Activated T-cell treated with anti-CD3 and anti-CD28 coated beads for 1 hour (primary cell): ENCODE data around the gene IL36B.
A peak's percentile ranks its signal among the peaks of the same experiment; 100 is the strongest.

ENCODE experiments used
- DNase-seq: peaks from one replicate; pipeline ENCODE4 v3.0.0-alpha.2; 2020; ENCODE audit warnings: low read depth

IL36B gene

GRCh38 chr2:113009622-113010021, 43.0 kb downstream of the IL36B start:
- DNase-seq: no peak

DNA sequence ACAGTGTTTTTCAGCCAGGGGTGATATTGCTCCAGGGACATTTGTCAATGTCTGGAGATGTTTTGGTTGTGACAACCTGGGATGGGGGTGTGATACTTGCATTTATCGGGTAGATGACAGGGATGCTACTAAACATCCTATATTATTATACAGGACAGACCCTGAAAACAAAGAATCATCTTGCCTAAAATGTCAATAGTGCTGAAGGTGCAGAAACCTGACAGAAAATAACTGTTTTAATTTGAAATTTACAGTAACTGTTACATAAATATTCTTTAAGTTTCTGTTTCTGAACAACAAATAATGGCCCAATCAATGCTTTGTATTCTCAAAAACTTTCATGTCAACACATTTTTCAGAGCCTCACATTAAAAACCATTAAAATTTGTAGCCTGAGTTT, 45.4 kb downstream of the IL36B start:
- DNase-seq: no peak

DNA sequence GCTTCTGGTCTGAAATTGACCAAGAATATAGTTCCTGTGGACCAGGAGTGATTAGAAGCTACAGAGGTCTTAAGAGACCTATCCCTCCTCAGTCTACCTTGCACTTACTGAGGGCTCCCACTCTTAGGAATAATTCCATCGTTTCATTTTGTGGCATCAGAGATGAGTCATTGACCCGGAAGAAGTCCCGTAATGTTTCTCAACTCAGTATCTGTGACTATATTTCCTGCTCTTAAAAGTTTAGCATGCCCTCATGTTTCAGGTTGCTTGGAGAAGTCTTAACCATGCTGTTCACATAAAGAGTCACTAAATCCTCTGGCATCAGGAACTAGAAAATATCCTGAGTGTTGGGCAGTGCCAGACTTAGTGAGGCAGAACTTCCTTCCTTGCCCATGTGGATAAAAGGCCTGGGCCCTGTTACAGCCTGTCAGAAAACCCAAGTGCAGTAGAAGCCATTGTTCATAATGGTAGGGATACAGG, 47.6 kb downstream of the IL36B start, which contains the start of gene IL36A:
TSS of gene IL36A (plus strand) at position 430 of the 480 bp plus-strand sequence. CDS start 413 bp downstream, outside the sequence.
- DNase-seq: no peak

- no peak for DNase-seq
Observed at GRCh38 chr2:113002677-113003076, 50.0 kb downstream of the IL36B start.

DNA sequence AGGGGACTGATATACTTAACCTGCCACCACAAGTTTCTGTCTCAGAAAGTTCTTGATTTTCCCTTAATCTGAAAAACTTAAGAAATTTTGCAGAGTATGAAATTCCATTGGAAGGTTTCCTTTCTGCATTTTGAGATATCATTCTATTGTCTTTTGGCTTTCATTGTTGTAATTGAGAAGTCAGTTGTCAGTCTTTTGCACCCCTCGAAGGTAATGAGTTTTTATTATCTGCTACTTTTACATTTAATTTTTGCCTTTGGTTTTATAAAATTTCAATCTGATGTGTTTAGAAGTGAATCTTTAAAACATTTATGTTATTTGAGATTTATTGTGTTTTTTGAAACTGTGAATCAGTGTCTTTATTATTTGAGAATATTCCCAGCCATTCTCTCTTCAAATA, 52.2 kb downstream of the IL36B start:
- DNase-seq: no peak

GRCh38 chr2:112997151-112997550, 55.5 kb downstream of the IL36B start:
- DNase-seq: no peak

- peak; percentile 44 for DNase-seq
Observed at GRCh38 chr2:112996635-112997034, 56.0 kb downstream of the IL36B start.

DNA sequence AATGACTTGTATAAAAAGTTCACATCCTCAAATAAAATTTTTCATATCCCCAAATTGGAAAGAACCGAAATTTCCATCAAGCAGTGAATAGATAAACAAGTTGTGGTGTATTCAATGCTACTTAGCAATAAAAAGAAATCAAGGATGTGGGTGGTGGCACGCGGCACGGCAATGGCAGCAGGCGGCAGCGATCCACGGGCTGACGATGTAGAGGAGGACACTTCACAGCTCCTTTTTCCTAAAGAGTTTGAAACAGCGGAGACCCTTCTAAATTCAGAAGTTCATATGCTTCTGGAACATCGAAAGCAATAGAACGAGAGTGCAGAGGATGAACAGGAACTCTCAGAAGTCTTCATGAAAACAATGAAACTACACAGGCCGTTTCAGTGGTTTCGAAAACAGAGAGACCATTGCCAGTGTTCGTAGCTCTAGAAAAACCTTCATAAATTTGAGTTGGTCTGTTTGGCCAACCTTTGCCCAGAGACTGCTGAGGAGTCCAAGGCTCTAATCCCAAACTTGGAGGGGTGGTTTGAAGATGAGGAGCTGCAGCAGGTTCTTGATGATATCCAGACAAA, 57.2 kb downstream of the IL36B start:
- DNase-seq: peak; percentile 11

DNA sequence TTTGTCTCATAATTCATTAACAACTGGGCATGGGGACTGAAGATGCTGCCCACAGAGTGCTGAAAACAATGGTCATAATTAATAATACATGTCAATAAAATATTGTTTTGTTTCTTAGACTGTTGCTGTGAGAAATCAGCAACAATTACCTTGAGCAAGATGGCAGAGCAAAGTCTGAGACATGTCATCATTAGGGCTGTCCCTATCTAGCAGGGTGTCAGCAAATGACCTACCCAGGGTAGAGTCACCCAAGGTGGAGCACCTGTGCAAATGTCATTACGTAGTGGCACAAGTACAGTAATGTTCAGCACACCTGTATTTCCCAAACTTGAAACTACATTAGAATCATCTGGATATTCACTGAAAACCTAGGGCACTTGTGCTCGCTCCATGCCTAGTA, 58.0 kb downstream of the IL36B start:
- DNase-seq: no peak

DNA sequence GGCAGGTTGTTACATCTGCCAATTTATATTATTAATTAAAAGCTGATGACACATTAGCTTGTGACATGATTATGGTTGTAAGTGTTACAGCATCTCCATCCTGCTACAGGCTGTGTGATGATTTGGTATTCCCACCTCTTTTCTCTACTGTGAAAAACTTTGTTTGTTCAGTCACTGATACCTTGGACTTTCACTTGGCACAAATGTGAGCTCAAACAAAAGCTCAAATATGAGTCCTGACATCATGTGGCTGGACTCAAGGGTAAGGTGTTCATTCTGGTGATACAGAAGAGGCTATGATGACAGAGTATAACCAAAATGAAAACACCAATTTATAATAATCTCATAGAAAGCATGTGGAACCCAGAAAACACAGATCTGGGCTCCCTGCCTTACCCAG, 58.8 kb downstream of the IL36B start:
- no peak for DNase-seq

GRCh38 chr2:112989611-112990010, 63.1 kb downstream of the IL36B start:
- DNase-seq: no peak

DNA sequence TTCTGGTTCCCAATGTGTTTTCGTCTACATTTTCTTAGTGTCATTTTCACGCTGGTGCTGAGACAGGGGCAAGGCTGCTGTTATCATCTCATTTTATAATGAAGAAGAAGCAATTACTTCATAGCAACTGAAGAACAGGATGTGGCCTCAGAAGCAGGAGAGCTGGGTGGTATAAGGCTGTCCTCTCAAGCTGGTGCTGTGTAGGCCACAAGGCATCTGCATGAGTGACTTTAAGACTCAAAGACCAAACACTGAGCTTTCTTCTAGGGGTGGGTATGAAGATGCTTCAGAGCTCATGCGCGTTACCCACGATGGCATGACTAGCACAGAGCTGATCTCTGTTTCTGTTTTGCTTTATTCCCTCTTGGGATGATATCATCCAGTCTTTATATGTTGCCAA, 67.6 kb downstream of the IL36B start:
- DNase-seq: peak; percentile 3

DNA sequence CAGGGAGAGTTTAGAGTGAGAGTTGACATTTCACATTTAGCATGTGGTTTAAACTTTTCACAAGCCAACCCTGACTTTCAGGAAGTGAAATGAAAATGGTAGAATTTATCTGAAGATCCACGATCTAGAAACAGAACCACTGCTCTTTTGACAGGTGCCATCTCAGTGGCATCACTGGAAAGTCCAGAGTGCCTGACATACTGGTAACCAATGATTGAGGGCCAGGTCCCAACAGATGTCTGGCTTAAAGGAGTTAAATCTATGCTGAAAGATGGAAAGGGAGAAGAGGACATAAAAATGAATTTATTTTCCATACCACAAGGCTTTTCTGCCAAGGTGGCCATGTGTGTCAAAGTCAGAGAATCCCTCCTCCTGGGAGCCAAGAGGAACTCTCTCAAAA, 72.1 kb downstream of the IL36B start:
- DNase-seq: no peak

DNA sequence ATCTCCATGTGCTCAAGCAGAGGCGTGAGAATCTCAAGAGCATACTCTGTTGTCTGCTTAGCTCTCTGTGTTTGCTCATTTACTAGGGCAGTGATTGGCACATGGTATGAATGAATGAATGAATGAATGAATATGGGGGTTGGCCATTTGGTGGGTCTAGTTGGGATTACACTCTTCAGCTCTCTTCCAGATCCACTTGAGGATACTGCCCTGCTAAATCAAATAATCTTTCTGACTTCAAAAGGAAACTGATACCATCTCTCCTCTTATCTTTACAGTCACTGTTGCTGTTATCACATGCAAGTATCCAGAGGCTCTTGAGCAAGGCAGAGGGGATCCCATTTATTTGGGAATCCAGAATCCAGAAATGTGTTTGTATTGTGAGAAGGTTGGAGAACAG, 72.9 kb downstream of the IL36B start:
- no peak for DNase-seq

DNA sequence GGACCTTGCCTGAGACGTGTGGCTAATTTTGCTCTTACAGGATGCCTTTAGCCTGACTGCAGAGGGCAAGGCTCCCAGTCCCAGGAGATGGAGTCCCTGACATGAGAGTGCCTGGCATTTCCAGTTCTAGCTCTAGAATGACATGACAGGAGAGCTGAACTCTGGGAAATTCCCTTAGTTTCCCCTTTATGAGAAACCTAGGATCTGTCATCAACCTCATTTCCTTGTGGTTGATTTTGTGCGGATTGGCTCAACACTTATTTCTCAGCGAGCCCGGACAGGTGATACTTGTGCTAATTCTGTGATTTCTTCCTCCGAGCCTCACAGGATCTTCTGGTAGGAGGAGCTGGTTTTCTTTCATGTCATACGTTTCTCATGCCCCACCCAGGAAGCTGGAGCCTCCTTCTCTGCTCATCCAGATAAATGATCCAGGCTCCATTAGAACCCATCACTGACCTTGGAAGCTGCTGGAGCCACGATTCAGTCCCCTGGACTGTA, 75.1 kb downstream of the IL36B start, which contains the start of gene IL36G:
TSS of gene IL36G (plus strand) at position 448 of the 498 bp plus-strand sequence. CDS start 633 bp downstream, outside the sequence.
- DNase-seq: no peak
